ENCODE data around the gene LMX1B.

The LMX1B gene

DNA sequence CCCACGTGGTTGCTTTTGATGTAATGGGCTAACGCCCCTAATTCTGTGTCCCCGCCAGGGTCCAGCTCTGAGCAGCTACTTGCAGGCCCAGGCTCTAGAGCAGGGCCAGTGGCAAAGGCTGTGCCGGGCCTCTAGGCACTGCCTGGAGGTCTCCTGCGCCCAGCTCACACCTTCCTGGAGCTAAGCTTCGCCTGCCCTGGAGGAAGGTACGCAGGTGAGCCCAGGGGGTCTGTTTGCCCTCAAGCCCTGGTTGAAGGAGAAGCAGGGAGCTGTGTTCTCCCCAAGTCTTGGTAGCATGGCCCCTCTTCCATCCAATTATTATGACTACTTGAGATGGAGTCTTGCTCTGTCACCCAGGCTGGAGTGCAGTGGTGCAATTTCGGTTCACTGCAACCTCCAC, 5.2 kb upstream of the LMX1B start:
- peaks cover 10% of the 10 kb centered on the region for H3K4me1 ChIP-seq (ENCODE audit: low read depth, poor library complexity, severe bottlenecking)
- TF ChIP-seq, protein P1, sequence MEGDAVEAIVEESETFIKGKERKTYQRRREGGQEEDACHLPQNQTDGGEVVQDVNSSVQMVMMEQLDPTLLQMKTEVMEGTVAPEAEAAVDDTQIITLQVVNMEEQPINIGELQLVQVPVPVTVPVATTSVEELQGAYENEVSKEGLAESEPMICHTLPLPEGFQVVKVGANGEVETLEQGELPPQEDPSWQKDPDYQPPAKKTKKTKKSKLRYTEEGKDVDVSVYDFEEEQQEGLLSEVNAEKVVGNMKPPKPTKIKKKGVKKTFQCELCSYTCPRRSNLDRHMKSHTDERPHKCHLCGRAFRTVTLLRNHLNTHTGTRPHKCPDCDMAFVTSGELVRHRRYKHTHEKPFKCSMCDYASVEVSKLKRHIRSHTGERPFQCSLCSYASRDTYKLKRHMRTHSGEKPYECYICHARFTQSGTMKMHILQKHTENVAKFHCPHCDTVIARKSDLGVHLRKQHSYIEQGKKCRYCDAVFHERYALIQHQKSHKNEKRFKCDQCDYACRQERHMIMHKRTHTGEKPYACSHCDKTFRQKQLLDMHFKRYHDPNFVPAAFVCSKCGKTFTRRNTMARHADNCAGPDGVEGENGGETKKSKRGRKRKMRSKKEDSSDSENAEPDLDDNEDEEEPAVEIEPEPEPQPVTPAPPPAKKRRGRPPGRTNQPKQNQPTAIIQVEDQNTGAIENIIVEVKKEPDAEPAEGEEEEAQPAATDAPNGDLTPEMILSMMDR (conservative IDR thresholded peaks at IDR 0.05; ENCODE audit: low read depth, low read length) = no peak
- H3K79me2 ChIP-seq (ENCODE audit: insufficient read depth, low read depth) = no peaks in the 10 kb centered on the region
- no peaks in the 10 kb centered on the region for H4K20me1 ChIP-seq (ENCODE audit: insufficient read depth)
- H3K4me2 ChIP-seq = no peak overlapping the region
- no peak overlapping the region for H3K27ac ChIP-seq
- no peaks in the 10 kb centered on the region for H3K36me3 ChIP-seq (ENCODE audit: insufficient read depth)
- H2AFZ ChIP-seq (ENCODE audit: low read depth) = no peak overlapping the region
- H3K27me3 ChIP-seq (ENCODE audit: insufficient read depth, low read depth) = peaks cover 30% of the 10 kb centered on the region
- H3K4me3 ChIP-seq (IDR thresholded peaks at IDR 0.05; ENCODE audit: insufficient read depth, low read depth, low read length) = no peak overlapping the region
- H3K9ac ChIP-seq = no peak overlapping the region

DNA sequence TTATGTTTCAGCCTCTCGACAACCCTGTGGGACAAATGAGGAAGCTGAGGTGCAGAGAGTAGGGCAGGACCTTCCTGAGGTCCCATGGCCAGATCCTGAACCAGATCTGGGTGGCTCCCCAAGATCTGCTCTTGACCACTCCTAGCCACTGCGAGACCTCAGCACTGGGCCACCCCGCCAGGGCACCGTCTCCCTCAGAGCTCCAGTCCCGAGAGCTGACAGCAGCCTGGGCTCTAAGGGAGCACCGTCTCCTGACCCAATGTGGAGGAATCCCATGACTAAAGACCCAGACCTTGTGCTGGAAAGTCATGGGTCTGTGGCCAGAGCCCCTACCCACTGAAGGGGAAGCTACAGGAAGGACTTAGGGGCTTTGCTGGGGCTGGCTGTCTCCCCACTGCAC, 4.5 kb upstream of the LMX1B start:
- peaks cover 10% of the 10 kb centered on the region for H3K4me1 ChIP-seq (ENCODE audit: low read depth, poor library complexity, severe bottlenecking)
- H3K9ac ChIP-seq = no peak overlapping the region
- no peak overlapping the region for H2AFZ ChIP-seq (ENCODE audit: low read depth)
- H3K36me3 ChIP-seq (ENCODE audit: insufficient read depth) = no peaks in the 10 kb centered on the region
- no peak overlapping the region for H3K27ac ChIP-seq
- no peak overlapping the region for H3K4me3 ChIP-seq (IDR thresholded peaks at IDR 0.05; ENCODE audit: insufficient read depth, low read depth, low read length)
- no peaks in the 10 kb centered on the region for H3K79me2 ChIP-seq (ENCODE audit: insufficient read depth, low read depth)
- H4K20me1 ChIP-seq (ENCODE audit: insufficient read depth) = no peaks in the 10 kb centered on the region
- no peak overlapping the region for H3K4me2 ChIP-seq
- peaks cover 30% of the 10 kb centered on the region for H3K27me3 ChIP-seq (ENCODE audit: insufficient read depth, low read depth)
- TF ChIP-seq, protein P1 (conservative IDR thresholded peaks at IDR 0.05; ENCODE audit: low read depth, low read length) = no peak

DNA sequence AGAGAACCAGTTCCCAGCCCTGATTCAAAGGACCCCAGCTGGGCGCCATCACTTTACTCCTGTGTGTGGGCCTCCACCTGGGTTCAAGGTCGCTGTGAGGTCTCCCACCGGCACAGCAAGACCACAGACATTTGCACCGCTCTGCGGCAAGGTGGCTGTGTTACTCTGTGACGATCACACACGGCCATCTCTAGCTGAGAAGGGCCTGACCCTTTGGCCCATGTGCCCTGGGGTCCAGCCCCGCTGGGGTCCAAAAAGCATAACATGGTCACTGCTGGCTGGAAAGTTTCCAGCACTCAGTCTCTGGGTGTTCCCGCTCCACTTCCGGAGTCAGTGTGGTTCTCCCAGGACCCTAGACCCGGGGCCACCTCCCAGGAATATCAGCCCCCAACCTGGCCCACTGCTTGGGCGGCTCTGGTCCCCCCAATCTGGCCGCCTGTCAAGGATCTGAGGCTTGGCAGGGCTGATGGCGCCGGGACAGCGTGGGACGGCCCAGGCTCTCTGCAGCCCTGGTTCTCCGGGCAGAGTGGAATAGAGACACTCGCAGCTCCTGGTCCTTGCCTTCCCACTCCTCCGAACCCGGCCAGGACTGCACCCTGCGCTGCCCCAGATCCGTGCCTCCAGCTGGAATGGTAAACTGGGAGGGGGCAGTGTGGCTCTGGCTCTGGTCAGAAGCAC, 3.9 kb upstream of the LMX1B start:
- no peaks in the 10 kb centered on the region for H3K79me2 ChIP-seq (ENCODE audit: insufficient read depth, low read depth)
- no peak overlapping the region for H3K4me3 ChIP-seq (IDR thresholded peaks at IDR 0.05; ENCODE audit: insufficient read depth, low read depth, low read length)
- no peaks in the 10 kb centered on the region for H4K20me1 ChIP-seq (ENCODE audit: insufficient read depth)
- H3K27ac ChIP-seq = no peak overlapping the region
- TF ChIP-seq, protein P1 (conservative IDR thresholded peaks at IDR 0.05; ENCODE audit: low read depth, low read length) = no peak
- no peaks in the 10 kb centered on the region for H3K36me3 ChIP-seq (ENCODE audit: insufficient read depth)
- H3K4me2 ChIP-seq = no peak overlapping the region
- no peak overlapping the region for H2AFZ ChIP-seq (ENCODE audit: low read depth)
- H3K4me1 ChIP-seq (ENCODE audit: low read depth, poor library complexity, severe bottlenecking) = peaks cover 10% of the 10 kb centered on the region
- no peak overlapping the region for H3K9ac ChIP-seq
- H3K27me3 ChIP-seq (ENCODE audit: insufficient read depth, low read depth) = peaks cover 30% of the 10 kb centered on the region

DNA sequence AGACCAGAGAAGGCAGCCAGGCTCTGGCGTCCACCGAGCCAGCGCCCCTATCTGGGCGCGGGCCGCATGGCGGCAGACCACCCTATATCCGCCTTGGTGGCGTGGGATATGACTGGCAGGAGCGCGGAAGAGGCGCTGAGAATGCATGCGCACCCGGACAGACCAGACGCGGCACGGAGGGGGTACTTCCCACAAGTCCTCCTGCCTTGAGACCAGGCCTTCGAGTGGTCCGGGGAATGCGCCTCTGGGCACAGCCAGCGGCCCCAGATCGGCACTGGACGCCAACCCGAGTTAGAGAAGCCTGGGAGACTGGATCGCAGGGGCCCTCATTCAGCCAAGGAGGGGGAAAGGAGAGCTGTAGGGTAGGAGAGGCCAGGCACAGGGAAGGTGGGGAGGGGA, 2.5 kb upstream of the LMX1B start:
- H3K79me2 ChIP-seq (ENCODE audit: insufficient read depth, low read depth) = no peaks in the 10 kb centered on the region
- H3K27me3 ChIP-seq (ENCODE audit: insufficient read depth, low read depth) = peaks cover 39% of the 10 kb centered on the region
- no peaks in the 10 kb centered on the region for H4K20me1 ChIP-seq (ENCODE audit: insufficient read depth)
- no peaks in the 10 kb centered on the region for H3K36me3 ChIP-seq (ENCODE audit: insufficient read depth)
- TF ChIP-seq, protein P1 (conservative IDR thresholded peaks at IDR 0.05; ENCODE audit: low read depth, low read length) = no peak
- no peak overlapping the region for H3K27ac ChIP-seq
- H3K4me1 ChIP-seq (ENCODE audit: low read depth, poor library complexity, severe bottlenecking) = peaks cover 10% of the 10 kb centered on the region
- no peak overlapping the region for H2AFZ ChIP-seq (ENCODE audit: low read depth)
- H3K4me3 ChIP-seq (IDR thresholded peaks at IDR 0.05; ENCODE audit: insufficient read depth, low read depth, low read length) = no peak overlapping the region
- H3K9ac ChIP-seq = no peak overlapping the region
- H3K4me2 ChIP-seq = no peak overlapping the region
